ENCODE data around the gene PSMD9. TPM values are rescaled to one million over a fixed set of nuclear protein-coding genes. Genes with fewer than 3 reads are reported as not detected.

The PSMD9 gene
- total RNA-seq, 1 experiment from 2014 or later = 86.4 TPM

- H3K4me1 ChIP-seq (ENCODE audit: insufficient read depth, low read length, poor library complexity, severe bottlenecking) = no peaks in the 10 kb centered on the region
- no TSS peak for BruUV-seq (replicated peaks)
Measured at GRCh38 chr12:121939186-121939585, 50.6 kb downstream of the PSMD9 start.

GRCh38 chr12:121939992-121940766 is 51.6 kb downstream of the PSMD9 start:
- intact Hi-C loops (cut with micrococcal nuclease; ENCODE audit: unreplicated experiment) = no loop called here
- Histone ChIP-seq H3K9me3 (ENCODE audit: low read depth, low read length, poor library complexity, severe bottlenecking) (no peaks in the 10 kb centered on the region), H3K4me3 (ENCODE audit: low read depth, low read length, poor library complexity, severe bottlenecking) (no peak overlapping the region), H3K4me1 (ENCODE audit: insufficient read depth, low read length, poor library complexity, severe bottlenecking) (no peaks in the 10 kb centered on the region), H3K27me3 (replicated peaks; ENCODE audit: insufficient read depth, low read depth, low read length, poor library complexity) (no peaks in the 10 kb centered on the region), H3K36me3 (ENCODE audit: insufficient read depth, low read length, poor library complexity, severe bottlenecking) (no peaks in the 10 kb centered on the region), H3K27ac (ENCODE audit: low read depth, low read length, poor library complexity, severe bottlenecking) (no peak overlapping the region)
- no peak for DNase-seq (ENCODE audit: low spot score)
- POLR2A ChIA-PET (ENCODE audit: low non-redundant PET) = no interaction called here
- CTCF ChIA-PET = no interaction called here
- no TSS peak for BruUV-seq (replicated peaks)
- no peak for TF ChIP-seq EZH2 (IDR thresholded peaks at IDR 0.05; ENCODE audit: borderline replicate concordance, low read depth, low read length, poor library complexity, severe bottlenecking)
- TF ChIP-seq, protein P1, sequence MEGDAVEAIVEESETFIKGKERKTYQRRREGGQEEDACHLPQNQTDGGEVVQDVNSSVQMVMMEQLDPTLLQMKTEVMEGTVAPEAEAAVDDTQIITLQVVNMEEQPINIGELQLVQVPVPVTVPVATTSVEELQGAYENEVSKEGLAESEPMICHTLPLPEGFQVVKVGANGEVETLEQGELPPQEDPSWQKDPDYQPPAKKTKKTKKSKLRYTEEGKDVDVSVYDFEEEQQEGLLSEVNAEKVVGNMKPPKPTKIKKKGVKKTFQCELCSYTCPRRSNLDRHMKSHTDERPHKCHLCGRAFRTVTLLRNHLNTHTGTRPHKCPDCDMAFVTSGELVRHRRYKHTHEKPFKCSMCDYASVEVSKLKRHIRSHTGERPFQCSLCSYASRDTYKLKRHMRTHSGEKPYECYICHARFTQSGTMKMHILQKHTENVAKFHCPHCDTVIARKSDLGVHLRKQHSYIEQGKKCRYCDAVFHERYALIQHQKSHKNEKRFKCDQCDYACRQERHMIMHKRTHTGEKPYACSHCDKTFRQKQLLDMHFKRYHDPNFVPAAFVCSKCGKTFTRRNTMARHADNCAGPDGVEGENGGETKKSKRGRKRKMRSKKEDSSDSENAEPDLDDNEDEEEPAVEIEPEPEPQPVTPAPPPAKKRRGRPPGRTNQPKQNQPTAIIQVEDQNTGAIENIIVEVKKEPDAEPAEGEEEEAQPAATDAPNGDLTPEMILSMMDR (conservative IDR thresholded peaks at IDR 0.05; ENCODE audit: low read depth, low read length) = no peak

More at GRCh38 chr12:121939186-121939585, 50.6 kb downstream of the PSMD9 start:
- ChIA-PET POLR2A (ENCODE audit: low non-redundant PET) (no interaction called here), CTCF (no interaction called here)
- Histone ChIP-seq H3K9me3 (ENCODE audit: low read depth, low read length, poor library complexity, severe bottlenecking) (no peaks in the 10 kb centered on the region), H3K27ac (ENCODE audit: low read depth, low read length, poor library complexity, severe bottlenecking) (no peak overlapping the region), H3K4me3 (ENCODE audit: low read depth, low read length, poor library complexity, severe bottlenecking) (no peak overlapping the region), H3K27me3 (replicated peaks; ENCODE audit: insufficient read depth, low read depth, low read length, poor library complexity) (no peaks in the 10 kb centered on the region), H3K36me3 (ENCODE audit: insufficient read depth, low read length, poor library complexity, severe bottlenecking) (no peaks in the 10 kb centered on the region)
- no peak for TF ChIP-seq EZH2 (IDR thresholded peaks at IDR 0.05; ENCODE audit: borderline replicate concordance, low read depth, low read length, poor library complexity, severe bottlenecking)
- TF ChIP-seq, protein P1 (conservative IDR thresholded peaks at IDR 0.05; ENCODE audit: low read depth, low read length) = no peak
- DNase-seq (ENCODE audit: low spot score) = no peak
- intact Hi-C loops (cut with micrococcal nuclease; ENCODE audit: unreplicated experiment) = no loop called here

DNA sequence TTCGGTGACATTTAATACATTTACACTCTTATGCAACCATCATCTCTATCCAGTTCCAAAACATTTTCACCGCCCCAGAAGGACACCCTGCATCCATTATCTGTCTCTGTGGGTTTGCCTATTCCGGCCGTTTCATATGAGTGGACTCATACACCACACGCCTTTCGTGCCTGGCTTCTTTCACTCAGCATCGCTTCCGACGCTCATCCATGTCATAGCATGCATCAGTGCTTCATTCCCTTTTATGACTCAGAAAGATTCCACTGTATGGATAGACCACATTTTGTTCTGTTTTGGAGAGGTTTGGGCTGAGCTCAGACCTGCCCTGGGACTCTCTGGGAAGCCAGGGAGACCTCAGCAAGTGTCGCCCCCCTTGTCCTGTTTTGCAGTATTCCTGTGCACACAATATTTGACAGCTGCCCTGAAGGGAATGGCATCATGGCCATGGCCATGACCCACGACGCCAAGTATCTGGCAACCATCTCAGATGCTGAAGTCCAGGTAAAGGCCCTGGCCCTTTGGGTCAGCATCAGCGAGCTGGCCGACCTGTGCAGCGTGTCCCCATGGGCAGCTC is 53.6 kb downstream of the PSMD9 start:
- ChIA-PET CTCF (interaction anchor here (0.5 kb wide), 1 partner anchor 439 kb away, joined by 3 read pairs; no protein-coding TSS in a partner anchor), POLR2A (ENCODE audit: low non-redundant PET) (no interaction called here)
- Histone ChIP-seq H3K9me3 (ENCODE audit: low read depth, low read length, poor library complexity, severe bottlenecking) (peaks cover 8% of the 10 kb centered on the region), H3K4me1 (ENCODE audit: insufficient read depth, low read length, poor library complexity, severe bottlenecking) (no peaks in the 10 kb centered on the region), H3K4me3 (ENCODE audit: low read depth, low read length, poor library complexity, severe bottlenecking) (no peak overlapping the region), H3K36me3 (ENCODE audit: insufficient read depth, low read length, poor library complexity, severe bottlenecking) (no peaks in the 10 kb centered on the region), H3K27me3 (replicated peaks; ENCODE audit: insufficient read depth, low read depth, low read length, poor library complexity) (no peaks in the 10 kb centered on the region), H3K27ac (ENCODE audit: low read depth, low read length, poor library complexity, severe bottlenecking) (no peak overlapping the region)
- no peak for DNase-seq (ENCODE audit: low spot score)
- BruUV-seq (replicated peaks) = no TSS peak
- intact Hi-C loops (cut with micrococcal nuclease; ENCODE audit: unreplicated experiment) = no loop called here
- TF ChIP-seq, protein P1 (conservative IDR thresholded peaks at IDR 0.05; ENCODE audit: low read depth, low read length) = no peak
- TF ChIP-seq EZH2 (IDR thresholded peaks at IDR 0.05; ENCODE audit: borderline replicate concordance, low read depth, low read length, poor library complexity, severe bottlenecking) = no peak
